HG02763 (cell line): ENCODE data around the gene HSPB1.
"Not testable (repeated sequence)": the region's sequence is repeated elsewhere in the genome, so short reads cannot be mapped to it uniquely, and the experiment has no call there.

Source experiments
- ATAC-seq: cut with Tn5 transposase; IDR thresholded peaks from one replicate; pipeline ENCODE4 v1.9.1; 2021; ENCODE audit warnings: mild to moderate bottlenecking, moderate library complexity; ENCODE audit not compliant: unreplicated experiment

Gene HSPB1

GRCh38 chr7:76330261-76330660 lies 27.8 kb downstream of the HSPB1 start:
- ATAC-seq, result no peak

DNA sequence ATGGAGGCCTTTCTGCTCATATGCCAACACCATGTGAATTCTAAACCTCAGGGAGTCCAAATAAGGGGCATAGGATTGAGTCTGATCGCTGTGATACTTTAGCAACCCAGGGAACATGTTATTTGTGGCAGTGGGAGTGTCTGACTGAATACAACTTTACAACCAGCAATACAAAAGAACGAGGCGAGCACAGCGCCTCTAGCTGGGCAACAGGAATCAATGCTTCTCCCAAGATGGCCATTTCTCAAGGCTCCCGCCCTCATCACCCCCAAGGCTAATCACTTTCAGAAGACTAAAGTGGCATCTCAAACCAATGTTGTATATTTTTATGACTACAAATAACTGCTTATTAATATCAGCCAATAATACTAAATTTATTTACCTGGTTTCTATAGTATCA lies 28.2 kb downstream of the HSPB1 start:
- ATAC-seq, result no peak

GRCh38 chr7:76332078-76332477 lies 29.6 kb downstream of the HSPB1 start:
- no peak for ATAC-seq

- ATAC-seq, result no peak
Measured at GRCh38 chr7:76333511-76334101, 31.1 kb downstream of the HSPB1 start.

GRCh38 chr7:76334320-76334967 lies 32.0 kb downstream of the HSPB1 start:
- no peak for ATAC-seq

- not testable (repeated sequence) for ATAC-seq
Measured at GRCh38 chr7:76335417-76335816, 32.9 kb downstream of the HSPB1 start.

DNA sequence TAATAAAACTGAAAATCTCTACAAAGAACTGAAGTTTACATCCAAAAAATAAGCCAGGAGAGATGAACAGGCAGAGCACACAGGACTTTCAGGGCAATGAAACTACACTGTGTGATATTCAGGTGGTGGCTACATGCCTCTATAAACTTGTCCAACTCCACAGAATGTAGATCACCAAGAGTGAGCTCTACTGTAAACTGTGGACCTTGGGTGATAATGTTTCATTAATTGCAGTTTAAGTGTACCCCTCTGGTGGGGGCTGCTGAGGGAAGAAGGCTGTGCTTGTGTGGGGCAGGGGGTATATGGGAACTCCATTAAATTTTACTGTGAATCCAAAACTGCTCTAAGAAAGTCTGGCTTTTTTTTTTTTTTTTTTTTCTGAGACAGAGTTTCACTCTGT lies 33.6 kb downstream of the HSPB1 start:
- ATAC-seq, result no peak

DNA sequence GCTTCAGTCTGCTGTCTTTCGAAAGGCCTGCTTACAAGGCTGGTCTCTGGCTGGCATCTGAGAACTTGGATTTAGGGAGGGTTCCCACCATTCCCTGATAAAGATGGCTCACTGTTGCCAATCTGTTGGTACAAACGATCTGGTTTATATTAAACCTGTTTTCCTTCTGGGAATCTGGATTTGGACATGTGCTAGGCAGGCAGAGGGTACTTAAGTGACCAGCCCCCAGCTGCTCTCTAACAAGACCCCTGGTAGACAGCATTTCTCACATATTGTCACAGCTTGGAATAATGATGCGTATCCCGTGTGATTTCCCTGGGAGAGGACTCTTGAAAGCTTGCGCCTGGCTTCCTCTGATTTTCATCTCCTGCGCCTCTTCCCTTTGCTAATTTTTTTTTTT lies 34.7 kb downstream of the HSPB1 start:
- ATAC-seq, result no peak

DNA sequence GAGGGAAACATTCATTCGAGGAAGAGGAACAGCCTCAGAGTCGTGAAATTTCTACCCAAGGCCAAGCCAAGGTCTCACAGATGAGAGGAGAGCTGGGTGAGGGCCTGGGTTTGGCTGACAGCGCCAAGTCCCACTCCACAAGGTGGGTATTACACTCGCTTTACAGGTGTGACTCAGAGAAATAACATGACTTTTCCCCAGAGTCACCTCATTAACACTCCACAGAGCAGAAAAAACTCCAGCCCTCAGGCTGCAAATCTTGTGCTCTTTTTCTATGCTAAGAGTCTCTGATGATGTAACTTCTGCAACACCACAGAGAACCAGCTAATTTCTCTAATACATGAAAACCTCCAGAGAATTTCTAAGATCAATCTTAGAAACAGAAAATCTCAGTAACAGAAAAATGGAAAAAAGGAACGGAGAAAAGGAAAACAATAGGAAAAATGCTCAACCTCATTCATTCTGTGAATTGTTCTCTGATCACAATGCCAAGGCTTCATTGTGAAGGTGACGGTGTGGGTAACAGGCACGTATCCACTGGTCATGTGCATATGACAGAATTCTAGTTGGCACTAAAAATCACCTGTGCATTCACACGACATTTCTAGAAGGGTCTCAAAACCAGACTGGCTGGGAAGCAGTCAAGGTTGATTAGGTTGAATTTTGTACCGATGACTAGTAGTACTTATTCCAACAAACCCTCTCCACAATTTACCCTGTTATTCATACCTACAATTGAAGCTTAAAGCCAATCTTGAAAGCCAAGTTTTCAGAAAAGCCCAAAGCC lies 36.0 kb downstream of the HSPB1 start:
- ATAC-seq, result no peak

DNA sequence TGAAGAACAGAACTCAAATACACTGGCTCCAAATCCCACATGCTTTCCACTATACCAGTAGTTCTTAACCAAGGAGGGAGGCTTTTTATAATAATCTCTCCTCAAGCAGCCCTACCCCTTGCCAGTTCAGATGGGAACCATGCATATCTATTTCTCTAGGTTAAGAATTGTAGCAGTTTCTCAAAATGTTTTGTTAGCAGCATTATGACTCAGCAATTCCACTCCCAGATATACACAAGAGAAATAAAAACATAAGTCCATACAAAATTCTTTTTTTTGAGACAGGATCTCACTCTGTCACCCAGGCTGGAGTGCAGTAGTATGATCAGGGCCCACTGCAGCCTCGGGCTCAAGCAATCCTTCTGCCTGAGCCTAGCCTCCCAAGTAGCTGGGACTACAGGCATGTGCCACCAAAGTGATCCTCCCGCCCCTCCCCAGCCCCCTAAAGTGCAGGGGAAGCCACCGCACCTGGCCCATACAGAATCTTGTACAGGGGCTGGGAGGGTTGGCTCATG lies 38.2 kb downstream of the HSPB1 start:
- no peak for ATAC-seq

GRCh38 chr7:76342222-76342621 lies 39.7 kb downstream of the HSPB1 start:
- no peak for ATAC-seq

DNA sequence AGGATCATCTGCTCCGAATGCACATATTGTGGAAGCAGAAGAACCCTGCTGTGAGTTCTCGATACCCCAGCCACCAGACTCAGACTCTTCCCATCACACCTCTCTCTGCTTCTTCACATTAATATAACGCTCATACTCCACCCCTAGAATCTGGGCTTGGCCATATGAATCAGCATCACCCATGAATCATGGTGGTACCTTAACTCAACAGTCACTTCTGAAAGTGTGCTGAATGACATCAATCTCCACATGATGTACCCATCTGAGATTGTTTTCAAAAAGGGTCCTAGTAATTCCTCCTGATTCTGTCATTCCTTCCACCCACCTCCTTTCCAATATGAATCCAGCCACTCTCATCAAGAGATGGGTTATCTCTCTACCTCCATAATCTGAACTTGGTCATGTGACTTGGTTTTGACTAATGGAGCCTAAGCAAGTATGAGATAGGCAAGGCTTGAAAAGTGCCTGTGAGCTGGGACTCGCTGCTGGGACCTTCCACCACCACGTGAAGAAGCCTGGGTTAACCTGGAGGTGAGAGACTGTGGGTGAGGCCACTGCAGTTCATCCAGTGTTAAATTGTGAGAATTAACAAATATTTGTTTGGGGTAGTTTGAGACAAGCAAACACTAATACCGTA lies 40.9 kb downstream of the HSPB1 start:
- ATAC-seq, result no peak

DNA sequence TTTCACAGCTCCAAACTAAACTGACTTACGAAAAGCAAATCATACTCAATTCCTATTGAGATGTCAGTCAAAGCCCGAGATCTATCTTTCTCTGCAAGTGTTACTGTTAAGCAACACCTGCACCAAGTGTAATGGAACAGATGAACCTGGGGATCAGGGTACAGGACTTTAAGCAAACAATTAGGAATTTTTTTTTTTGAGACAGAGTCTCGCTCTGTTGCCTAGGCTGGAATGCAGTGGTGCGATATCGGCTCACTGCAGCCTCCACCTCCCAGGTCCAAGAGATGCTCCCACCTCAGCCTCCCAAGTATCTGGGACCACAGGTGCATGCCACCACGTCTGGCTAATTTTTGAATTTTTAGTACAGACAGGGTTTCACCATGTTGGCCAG lies 41.5 kb downstream of the HSPB1 start:
- ATAC-seq, result no peak

DNA sequence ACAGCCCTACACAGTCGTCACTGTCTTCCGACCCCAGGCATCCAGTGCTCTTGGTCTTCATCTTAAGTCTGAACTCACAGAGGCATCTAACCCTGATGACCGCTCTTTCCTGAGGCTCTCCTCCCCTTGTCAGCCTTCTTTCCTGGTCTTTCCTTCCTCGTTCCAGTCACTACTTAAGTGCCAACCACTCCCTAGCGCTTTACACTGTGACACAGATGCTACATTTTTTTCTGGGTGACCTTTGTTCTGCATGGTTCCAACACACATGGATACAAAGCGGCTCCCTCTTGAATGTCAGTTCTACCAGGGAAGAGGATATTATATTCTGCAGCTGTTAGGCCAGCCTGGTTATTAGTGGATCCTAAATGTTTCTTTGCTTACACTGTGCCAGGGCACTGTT lies 43.6 kb downstream of the HSPB1 start:
- no peak for ATAC-seq

- ATAC-seq, result no peak
Measured at GRCh38 chr7:76346778-76347177, 44.3 kb downstream of the HSPB1 start.

- no peak for ATAC-seq
Measured at GRCh38 chr7:76347710-76348109, 45.2 kb downstream of the HSPB1 start.

- ATAC-seq, result no peak
Measured at GRCh38 chr7:76349313-76349885, 46.9 kb downstream of the HSPB1 start.

GRCh38 chr7:76351372-76351771 lies 48.9 kb downstream of the HSPB1 start:
- ATAC-seq, result no peak

DNA sequence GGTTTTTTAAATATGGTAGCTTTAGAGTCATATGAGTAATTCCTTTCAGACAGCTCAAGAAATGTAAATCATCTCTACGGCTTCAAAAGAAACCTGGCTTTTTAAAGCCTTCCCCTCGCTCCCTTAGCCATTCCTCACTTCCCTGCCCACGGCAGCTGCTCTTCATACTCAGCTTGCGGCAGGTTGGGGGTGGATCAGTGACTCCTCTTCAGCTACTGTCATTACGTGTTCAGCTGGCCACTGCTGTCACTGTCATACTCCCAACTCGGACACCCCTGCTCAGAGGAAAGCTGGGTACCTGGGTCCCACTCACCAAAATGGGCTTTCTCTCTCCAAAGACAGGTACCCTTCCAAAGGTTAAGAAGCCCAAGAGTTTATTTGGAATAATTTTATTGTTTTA lies 49.7 kb downstream of the HSPB1 start:
- ATAC-seq, result no peak

DNA sequence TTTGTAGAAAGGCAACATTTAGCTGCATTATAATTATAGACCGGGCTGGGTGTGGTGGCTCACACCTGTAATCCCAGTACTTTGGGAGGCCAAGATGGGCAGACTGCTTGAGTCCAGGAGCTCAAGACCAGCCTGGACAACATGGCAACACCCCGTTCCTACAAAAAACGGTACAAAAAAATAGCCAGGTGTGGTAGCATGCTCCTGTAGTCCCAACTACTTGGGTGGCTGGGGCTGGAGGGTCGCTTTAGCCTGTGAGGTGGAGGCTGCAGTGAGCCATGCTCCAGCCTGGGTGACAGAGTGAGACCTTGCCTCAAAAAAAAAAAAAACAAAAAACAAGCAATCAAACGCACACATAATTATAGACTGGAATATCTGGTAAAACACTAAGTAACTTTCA lies 51.3 kb downstream of the HSPB1 start:
- ATAC-seq, result no peak
